ENCODE measurements around the gene TPGS2.

DNA sequence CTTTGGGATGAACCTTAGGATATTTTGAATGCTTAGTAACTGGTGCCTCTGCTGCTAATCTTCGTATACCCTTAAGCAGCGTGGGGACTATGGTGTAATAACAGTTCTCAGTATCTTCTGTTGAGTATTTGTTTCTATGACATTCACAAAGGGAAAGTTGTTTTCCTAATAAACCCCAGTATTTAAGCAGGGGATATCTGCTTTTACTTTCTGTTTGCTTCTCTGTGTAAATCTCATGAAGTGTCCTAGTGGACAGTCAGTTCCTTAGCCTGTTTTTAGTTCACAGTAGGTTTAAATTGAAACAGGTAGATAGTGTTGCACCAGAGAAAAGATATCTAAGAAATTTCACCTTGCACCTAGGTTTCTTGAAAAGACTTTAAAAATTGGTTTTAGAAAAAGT lies 15.0 kb upstream of the TPGS2 start:
- TF ChIP-seq, protein P1, sequence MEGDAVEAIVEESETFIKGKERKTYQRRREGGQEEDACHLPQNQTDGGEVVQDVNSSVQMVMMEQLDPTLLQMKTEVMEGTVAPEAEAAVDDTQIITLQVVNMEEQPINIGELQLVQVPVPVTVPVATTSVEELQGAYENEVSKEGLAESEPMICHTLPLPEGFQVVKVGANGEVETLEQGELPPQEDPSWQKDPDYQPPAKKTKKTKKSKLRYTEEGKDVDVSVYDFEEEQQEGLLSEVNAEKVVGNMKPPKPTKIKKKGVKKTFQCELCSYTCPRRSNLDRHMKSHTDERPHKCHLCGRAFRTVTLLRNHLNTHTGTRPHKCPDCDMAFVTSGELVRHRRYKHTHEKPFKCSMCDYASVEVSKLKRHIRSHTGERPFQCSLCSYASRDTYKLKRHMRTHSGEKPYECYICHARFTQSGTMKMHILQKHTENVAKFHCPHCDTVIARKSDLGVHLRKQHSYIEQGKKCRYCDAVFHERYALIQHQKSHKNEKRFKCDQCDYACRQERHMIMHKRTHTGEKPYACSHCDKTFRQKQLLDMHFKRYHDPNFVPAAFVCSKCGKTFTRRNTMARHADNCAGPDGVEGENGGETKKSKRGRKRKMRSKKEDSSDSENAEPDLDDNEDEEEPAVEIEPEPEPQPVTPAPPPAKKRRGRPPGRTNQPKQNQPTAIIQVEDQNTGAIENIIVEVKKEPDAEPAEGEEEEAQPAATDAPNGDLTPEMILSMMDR (IDR thresholded peaks at IDR 0.05) = no peak
- TF ChIP-seq POLR2A (IDR thresholded peaks at IDR 0.05) = no peak
